NCI-H1436 (cell line): ENCODE results near the gene PAX3.

Experiments
- DNase-seq: peaks from one replicate; lab custom pipeline; 2025; lab: John Stamatoyannopoulos, UW

PAX3 gene

GRCh38 chr2:222296911-222297599 lies 1.7 kb downstream of the PAX3 start:
- no peak for DNase-seq

- DNase-seq: no peak
Observed at GRCh38 chr2:222296311-222296741, 2.5 kb downstream of the PAX3 start.

- DNase-seq: no peak
Observed at GRCh38 chr2:222295368-222296062, 3.3 kb downstream of the PAX3 start.

GRCh38 chr2:222294996-222295367 lies 3.8 kb downstream of the PAX3 start:
- DNase-seq: no peak

GRCh38 chr2:222293660-222294630 lies 4.9 kb downstream of the PAX3 start:
- DNase-seq: no peak

- no peak for DNase-seq
Observed at GRCh38 chr2:222292149-222293134, 6.4 kb downstream of the PAX3 start.

- DNase-seq: no peak
Observed at GRCh38 chr2:222291485-222291841, 7.3 kb downstream of the PAX3 start.

- DNase-seq: no peak
Observed at GRCh38 chr2:222290736-222291484, 7.9 kb downstream of the PAX3 start.

- DNase-seq: no peak
Observed at GRCh38 chr2:222290401-222290735, 8.4 kb downstream of the PAX3 start.

GRCh38 chr2:222289278-222290160 lies 9.3 kb downstream of the PAX3 start:
- DNase-seq: no peak

GRCh38 chr2:222288590-222289277 lies 10.1 kb downstream of the PAX3 start:
- no peak for DNase-seq

GRCh38 chr2:222287862-222288479 lies 10.8 kb downstream of the PAX3 start:
- no peak for DNase-seq

- no peak for DNase-seq
Observed at GRCh38 chr2:222284466-222284865, 14.3 kb downstream of the PAX3 start.

GRCh38 chr2:222283634-222284033 lies 15.2 kb downstream of the PAX3 start:
- DNase-seq: no peak

GRCh38 chr2:222281506-222281905 lies 17.3 kb downstream of the PAX3 start:
- no peak for DNase-seq

GRCh38 chr2:222280795-222281194 lies 18.0 kb downstream of the PAX3 start:
- DNase-seq: no peak

- DNase-seq: no peak
Observed at GRCh38 chr2:222272446-222273015, 26.3 kb downstream of the PAX3 start.

GRCh38 chr2:222271854-222272253 lies 26.9 kb downstream of the PAX3 start:
- no peak for DNase-seq
